Naive thymus-derived CD4-positive, alpha-beta T cell (primary cell): ENCODE measurements around the gene LRBA. TPM values are rescaled to one million over a fixed set of nuclear protein-coding genes. Genes with fewer than 3 reads are reported as not detected.

Experiments used
- ATAC-seq: fragments of 150-1000 bp; cut with Tn5 transposase; 2 replicates; pipeline ENCODE4 v1.10.0; 2021; ENCODE audit warnings: mild to moderate bottlenecking, moderate library complexity
- CTCF ChIA-PET: fragments of 350-600 bp; sonication (Branson Sonifier 250); formaldehyde crosslinking; loops from one replicate; lab custom pipeline; 2021; ENCODE audit warnings: antibody characterized with exemption; lab: Charles Lee
- POLR2A ChIA-PET: fragments of 350-600 bp; sonication (Branson Sonifier 250); formaldehyde crosslinking; loops from one replicate; lab custom pipeline; 2021; ENCODE audit warnings: antibody characterized with exemption, inconsistent platforms; lab: Charles Lee
- DNase-seq, 9 donors: peaks; one replicate each; pipeline versions ENCODE4 v3.0.0 to v3.0.0-alpha.2; 2020 to 2022; ENCODE audit warnings: mixed read lengths in 1 of 9
- H3K27ac ChIP-seq: one replicate; pipeline ENCODE4 v1.7.0; 2013; ENCODE audit warnings: mild to moderate bottlenecking, low read depth, low read length, moderate library complexity
- H3K27me3 ChIP-seq, 2 donors: one replicate each; pipeline ENCODE4 v1.7.0; 2013; ENCODE audit warnings: low read length in 2 of 2, mild to moderate bottlenecking in 2 of 2, moderate library complexity in 2 of 2; ENCODE audit not compliant: control insufficient read depth in 2 of 2, insufficient read depth in 2 of 2
- H3K36me3 ChIP-seq, 3 experiments: 1 replicate in 2 of 3; 2 replicates in 1 of 3; pipeline ENCODE4 v1.7.0; 2013; ENCODE audit warnings: low read length in 3 of 3, mild to moderate bottlenecking in 3 of 3, moderate library complexity in 1 of 3; ENCODE audit not compliant: insufficient read depth in 3 of 3, control insufficient read depth in 2 of 3
- H3K4me1 ChIP-seq, 2 donors: one replicate each; pipeline ENCODE4 v1.7.0; 2013; ENCODE audit warnings: low read length in 2 of 2, mild to moderate bottlenecking in 2 of 2, moderate library complexity in 1 of 2; ENCODE audit not compliant: control insufficient read depth in 2 of 2, insufficient read depth in 2 of 2
- H3K4me3 ChIP-seq: 2 replicates; pipeline ENCODE4 v1.7.0; 2013; ENCODE audit warnings: mild to moderate bottlenecking, low read length
- H3K9me3 ChIP-seq, 3 experiments: 1 replicate in 2 of 3; 2 replicates in 1 of 3; pipeline ENCODE4 v1.7.0; 2013; ENCODE audit warnings: low read length in 3 of 3; ENCODE audit not compliant: control insufficient read depth in 2 of 3
- H3K27ac Mint-ChIP-seq, 9 donors: one replicate each; pipeline ENCODE4 v1.8.0; 2020 to 2022; ENCODE audit warnings: mixed read lengths in 9 of 9, mild to moderate bottlenecking in 8 of 9, moderate library complexity in 5 of 9, inconsistent platforms in 2 of 9
- H3K27me3 Mint-ChIP-seq, 5 donors: one replicate each; pipeline ENCODE4 v1.8.0; 2021 to 2022; ENCODE audit warnings: mixed read lengths in 5 of 5, mild to moderate bottlenecking in 1 of 5
- H3K36me3 Mint-ChIP-seq, 5 donors: one replicate each; pipeline ENCODE4 v1.8.0; 2020 to 2022; ENCODE audit warnings: mixed read lengths in 5 of 5, mild to moderate bottlenecking in 3 of 5, inconsistent platforms in 1 of 5
- H3K4me1 Mint-ChIP-seq, 7 donors: one replicate each; pipeline ENCODE4 v1.8.0; 2020 to 2022; ENCODE audit warnings: mixed read lengths in 7 of 7, mild to moderate bottlenecking in 3 of 7, inconsistent platforms in 1 of 7
- H3K4me3 Mint-ChIP-seq, 10 donors: one replicate each; pipeline ENCODE4 v1.8.0; 2020 to 2022; ENCODE audit warnings: mild to moderate bottlenecking in 10 of 10, mixed read lengths in 10 of 10, moderate library complexity in 6 of 10, inconsistent platforms in 2 of 10
- H3K9me3 Mint-ChIP-seq, 11 donors: one replicate each; pipeline ENCODE4 v1.8.0; 2020 to 2022; ENCODE audit warnings: mixed read lengths in 11 of 11, mild to moderate bottlenecking in 4 of 11, inconsistent platforms in 1 of 11, moderate library complexity in 1 of 11
- intact Hi-C, 2 donors: fragments of 100-400 bp; cut with micrococcal nuclease; formaldehyde crosslinking; loops; one replicate each; pipeline ENCODE4 v1.15.1; 2023
- polyA plus RNA-seq, 2 donors: library from polyadenylated mRNA; unstranded; fragments of 300-500 nt; fragmentation: Illumina TruSeq; gene quantifications; one replicate each; pipeline ENCODE4 v1.2.3, GENCODE V29; 2021
- total RNA-seq, 6 experiments: library from RNA in 5 of 6; stranded (reverse) in 5 of 6; gene quantifications; 1 replicate in 5 of 6; 2 replicates in 1 of 6; pipeline ENCODE4 v1.2.3 and lab custom pipeline; 2021 to 2026

Gene LRBA
- total and polyA plus RNA-seq, 7 experiments from 2014 or later = 20.8 to 71.4 (median 58.4) TPM

DNA sequence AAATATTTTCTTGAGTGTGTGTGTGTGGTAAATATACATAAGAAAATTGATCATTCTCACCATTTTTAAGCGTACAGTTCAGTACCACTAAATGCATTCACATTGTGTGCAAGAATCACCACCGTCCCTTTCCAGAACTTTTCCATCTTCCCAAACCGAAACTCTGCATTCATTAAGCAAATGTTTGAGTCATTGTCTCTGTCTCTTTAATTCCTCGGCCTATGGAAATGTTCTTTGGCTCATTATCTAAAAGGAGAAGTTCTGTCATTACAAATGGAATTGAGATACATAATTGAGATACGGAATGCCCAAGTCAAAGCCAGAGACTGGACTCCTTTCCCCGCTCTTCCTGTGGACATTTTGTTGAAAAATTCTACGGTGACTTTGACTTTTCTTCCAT is 767.9 kb downstream of the LRBA start:
- DNase-seq (no peak), ATAC-seq (no peak)
- Histone ChIP-seq H3K4me3 (no peak overlapping the region), H3K4me1 (no peaks in the 10 kb centered on the region), H3K27ac (no peak overlapping the region), H3K36me3 (no peaks in the 10 kb centered on the region), H3K27me3 (no peaks in the 10 kb centered on the region), H3K9me3 (no peaks in the 10 kb centered on the region)
- Mint-ChIP-seq H3K4me1 (no peaks in the 10 kb centered on the region), H3K27ac (no peak overlapping the region), H3K9me3 (no peaks in the 10 kb centered on the region), H3K4me3 (no peak overlapping the region), H3K36me3 (no peaks in the 10 kb centered on the region), H3K27me3 (peaks cover 0 to 8% (median 2%) of the 10 kb centered on the region in 5 donors)
- ChIA-PET CTCF (no interaction called here), POLR2A (no interaction called here)
- intact Hi-C loops = no loop called here

DNA sequence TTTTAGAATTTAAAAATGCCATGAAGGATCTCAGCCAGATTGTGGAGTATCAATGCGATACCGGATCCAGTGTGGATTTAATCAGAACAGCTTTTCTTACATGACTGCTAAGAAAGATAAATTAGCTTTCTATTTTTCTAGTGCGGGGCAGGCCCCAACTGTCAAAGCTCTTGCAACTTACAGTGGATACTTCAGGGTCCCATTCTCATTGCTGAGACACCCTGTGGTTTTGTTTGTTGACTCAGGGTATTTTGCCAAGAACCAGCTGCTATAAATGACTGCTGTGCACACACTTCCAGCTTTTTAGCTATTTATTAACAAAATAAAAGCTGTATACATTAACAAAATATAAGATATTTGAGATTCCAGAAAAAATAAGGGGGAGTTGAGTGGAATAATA is 770.5 kb downstream of the LRBA start:
- no peaks in the 10 kb centered on the region for H3K36me3 ChIP-seq
- peaks cover 0 to 8% (median 4%) of the 10 kb centered on the region in 5 donors for H3K27me3 Mint-ChIP-seq
- H3K27ac ChIP-seq = no peak overlapping the region
- H3K27me3 ChIP-seq = no peaks in the 10 kb centered on the region
- ChIA-PET POLR2A (no interaction called here), CTCF (no interaction called here)
- H3K36me3 Mint-ChIP-seq = no peaks in the 10 kb centered on the region
- H3K4me1 Mint-ChIP-seq = no peaks in the 10 kb centered on the region
- H3K4me3 Mint-ChIP-seq = no peak overlapping the region
- intact Hi-C loops = loop anchor here in 1 of 2 donors (5.0 kb wide), 2 partner anchors 247 to 623 kb away; no protein-coding TSS in a partner anchor
- H3K4me1 ChIP-seq = no peaks in the 10 kb centered on the region
- H3K9me3 ChIP-seq = no peaks in the 10 kb centered on the region
- no peak overlapping the region for H3K4me3 ChIP-seq
- no peaks in the 10 kb centered on the region for H3K9me3 Mint-ChIP-seq
- DNase-seq = no peak
- no peak for ATAC-seq
- no peak overlapping the region for H3K27ac Mint-ChIP-seq

- Mint-ChIP-seq H3K4me1 (no peaks in the 10 kb centered on the region), H3K4me3 (no peak overlapping the region), H3K27ac (no peak overlapping the region), H3K27me3 (peaks cover 0 to 12% (median 4%) of the 10 kb centered on the region in 5 donors), H3K36me3 (no peaks in the 10 kb centered on the region), H3K9me3 (no peaks in the 10 kb centered on the region)
- Histone ChIP-seq H3K9me3 (no peaks in the 10 kb centered on the region), H3K27ac (no peak overlapping the region), H3K4me3 (no peak overlapping the region), H3K4me1 (no peaks in the 10 kb centered on the region), H3K27me3 (no peaks in the 10 kb centered on the region), H3K36me3 (no peaks in the 10 kb centered on the region)
- ATAC-seq = no peak
- intact Hi-C loops = loop anchor here in 1 of 2 donors (1.0 to 5.0 kb wide), 3 partner anchors 247 to 623 kb away; no protein-coding TSS in a partner anchor
- CTCF ChIA-PET = no interaction called here
- POLR2A ChIA-PET = no interaction called here
- DNase-seq = no peak
Observed at GRCh38 chr4:150243932-150244331, 771.2 kb downstream of the LRBA start.

GRCh38 chr4:150242820-150243458 is 772.1 kb downstream of the LRBA start:
- Histone ChIP-seq H3K4me3 (no peak overlapping the region), H3K9me3 (no peaks in the 10 kb centered on the region), H3K27ac (no peak overlapping the region), H3K4me1 (no peaks in the 10 kb centered on the region), H3K27me3 (no peaks in the 10 kb centered on the region), H3K36me3 (no peaks in the 10 kb centered on the region)
- POLR2A ChIA-PET = no interaction called here
- Mint-ChIP-seq H3K27me3 (peaks cover 0 to 17% (median 4%) of the 10 kb centered on the region in 5 donors), H3K4me1 (no peaks in the 10 kb centered on the region), H3K27ac (no peak overlapping the region), H3K36me3 (no peaks in the 10 kb centered on the region), H3K9me3 (no peaks in the 10 kb centered on the region), H3K4me3 (no peak overlapping the region)
- intact Hi-C loops = loop anchor here in 1 of 2 donors (1.0 to 5.0 kb wide), 3 partner anchors 246 to 624 kb away; no protein-coding TSS in a partner anchor
- CTCF ChIA-PET = no interaction called here
- no peak for DNase-seq
- no peak for ATAC-seq

DNA sequence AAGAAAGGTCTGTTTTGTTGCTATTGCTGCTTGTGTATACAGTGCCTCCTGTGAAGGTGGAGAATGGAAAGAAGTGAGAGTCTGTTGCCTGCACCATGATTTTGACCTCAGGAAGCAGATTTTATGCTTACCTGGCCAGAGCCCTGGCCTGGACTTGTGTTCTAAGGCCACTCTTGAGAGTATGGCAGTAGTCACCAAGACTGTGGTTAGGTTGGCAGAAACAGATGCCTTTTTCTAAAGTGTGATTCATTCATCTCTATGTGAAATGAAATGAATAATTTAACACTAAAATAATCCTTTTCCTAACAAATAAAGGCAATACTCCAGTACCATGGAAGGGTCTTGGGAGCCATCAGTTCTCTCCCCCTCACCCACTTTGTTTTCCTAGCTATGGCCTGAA is 775.1 kb downstream of the LRBA start:
- Histone ChIP-seq H3K27ac (no peak overlapping the region), H3K36me3 (no peaks in the 10 kb centered on the region), H3K9me3 (no peaks in the 10 kb centered on the region), H3K4me1 (no peaks in the 10 kb centered on the region), H3K27me3 (no peaks in the 10 kb centered on the region), H3K4me3 (no peak overlapping the region)
- POLR2A ChIA-PET = no interaction called here
- intact Hi-C loops = loop anchor here in 1 of 2 donors (5.0 kb wide), 2 partner anchors 243 to 627 kb away; no protein-coding TSS in a partner anchor
- no peaks in the 10 kb centered on the region for H3K9me3 Mint-ChIP-seq
- no peak for DNase-seq
- CTCF ChIA-PET = no interaction called here
- H3K36me3 Mint-ChIP-seq = no peaks in the 10 kb centered on the region
- no peaks in the 10 kb centered on the region for H3K4me1 Mint-ChIP-seq
- H3K27me3 Mint-ChIP-seq = peaks cover 8 to 21% (median 10%) of the 10 kb centered on the region in 5 donors
- no peak for ATAC-seq
- no peak overlapping the region for H3K27ac Mint-ChIP-seq
- no peak overlapping the region for H3K4me3 Mint-ChIP-seq

DNA sequence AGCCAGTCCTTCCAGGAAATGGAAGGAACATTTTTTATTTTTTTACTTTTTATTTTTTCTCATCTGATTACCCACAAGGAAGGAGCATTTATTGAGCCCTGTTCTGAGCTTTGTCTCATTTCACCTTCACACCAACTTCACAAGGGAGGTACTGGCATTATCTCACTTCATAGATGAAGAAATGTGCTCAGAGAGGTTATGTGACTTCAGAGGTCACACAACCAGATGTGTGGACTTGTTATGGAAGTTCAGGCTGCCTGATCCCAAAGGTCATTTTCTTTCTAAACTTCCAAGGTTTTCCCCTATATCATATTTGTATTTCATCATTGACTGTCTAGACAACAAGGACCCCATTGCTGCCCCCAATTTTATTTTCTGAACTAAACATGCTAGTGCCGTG is 776.5 kb downstream of the LRBA start:
- ATAC-seq (no peak), DNase-seq (no peak)
- ChIA-PET CTCF (no interaction called here), POLR2A (no interaction called here)
- H3K27me3 Mint-ChIP-seq = peaks cover 8 to 23% (median 12%) of the 10 kb centered on the region in 5 donors
- Histone ChIP-seq H3K4me1 (no peaks in the 10 kb centered on the region), H3K4me3 (no peak overlapping the region), H3K27ac (no peak overlapping the region), H3K27me3 (no peaks in the 10 kb centered on the region), H3K9me3 (no peaks in the 10 kb centered on the region), H3K36me3 (no peaks in the 10 kb centered on the region)
- no peak overlapping the region for H3K4me3 Mint-ChIP-seq
- peaks cover 0 to 3% (median 0%) of the 10 kb centered on the region in 11 donors for H3K9me3 Mint-ChIP-seq
- intact Hi-C loops = no loop called here
- no peaks in the 10 kb centered on the region for H3K36me3 Mint-ChIP-seq
- no peaks in the 10 kb centered on the region for H3K4me1 Mint-ChIP-seq
- no peak overlapping the region for H3K27ac Mint-ChIP-seq
